ENCODE data around the gene FBXW5.

FBXW5 gene

GRCh38 chr9:136947955-136948510, 3.5 kb upstream of the FBXW5 start:
- DNase-seq (ENCODE audit: low read depth in 2 of 2): no peak

- DNase-seq (ENCODE audit: low read depth in 2 of 2): no peak
Observed at GRCh38 chr9:136947028-136947891, 2.7 kb upstream of the FBXW5 start.

GRCh38 chr9:136946228-136947027, 1.9 kb upstream of the FBXW5 start:
- DNase-seq (ENCODE audit: low read depth in 2 of 2): no peak

GRCh38 chr9:136945333-136946227, 1.0 kb upstream of the FBXW5 start:
- no peak for DNase-seq (ENCODE audit: low read depth in 2 of 2)

GRCh38 chr9:136944212-136944518, 373 bp downstream of the FBXW5 start:
- DNase-seq (ENCODE audit: low read depth in 2 of 2): no peak

- no peak for DNase-seq (ENCODE audit: low read depth in 2 of 2)
Observed at GRCh38 chr9:136943291-136944211, 987 bp downstream of the FBXW5 start.

- no peak for DNase-seq (ENCODE audit: low read depth in 2 of 2)
Observed at GRCh38 chr9:136942881-136943230, 1.7 kb downstream of the FBXW5 start.

- no peak for DNase-seq (ENCODE audit: low read depth in 2 of 2)
Observed at GRCh38 chr9:136942112-136942880, 2.2 kb downstream of the FBXW5 start.

GRCh38 chr9:136941231-136942111, 3.1 kb downstream of the FBXW5 start:
- DNase-seq (ENCODE audit: low read depth in 2 of 2): no peak

GRCh38 chr9:136940526-136941230, 3.9 kb downstream of the FBXW5 start:
- DNase-seq (ENCODE audit: low read depth in 2 of 2): no peak

GRCh38 chr9:136939996-136940525, 4.5 kb downstream of the FBXW5 start:
- DNase-seq (ENCODE audit: low read depth in 2 of 2): no peak

GRCh38 chr9:136939431-136939995, 5.0 kb downstream of the FBXW5 start:
- DNase-seq (ENCODE audit: low read depth in 2 of 2): no peak

- DNase-seq (ENCODE audit: low read depth in 2 of 2): no peak
Observed at GRCh38 chr9:136937186-136938001, 7.1 kb downstream of the FBXW5 start.

GRCh38 chr9:136936645-136937170, 7.8 kb downstream of the FBXW5 start:
- DNase-seq (ENCODE audit: low read depth in 2 of 2): no peak

GRCh38 chr9:136935651-136936050, 8.9 kb downstream of the FBXW5 start:
- no peak for DNase-seq (ENCODE audit: low read depth in 2 of 2)

GRCh38 chr9:136934277-136934676, 10.3 kb downstream of the FBXW5 start:
- no peak for DNase-seq (ENCODE audit: low read depth in 2 of 2)
